GM03348 (cell line): Measurements from ENCODE around the gene FNDC3B.

Experiments
- DNase-seq: peaks from one replicate; pipeline ENCODE4 v3.0.0; 2012; ENCODE audit warnings: low spot score

Gene FNDC3B

DNA sequence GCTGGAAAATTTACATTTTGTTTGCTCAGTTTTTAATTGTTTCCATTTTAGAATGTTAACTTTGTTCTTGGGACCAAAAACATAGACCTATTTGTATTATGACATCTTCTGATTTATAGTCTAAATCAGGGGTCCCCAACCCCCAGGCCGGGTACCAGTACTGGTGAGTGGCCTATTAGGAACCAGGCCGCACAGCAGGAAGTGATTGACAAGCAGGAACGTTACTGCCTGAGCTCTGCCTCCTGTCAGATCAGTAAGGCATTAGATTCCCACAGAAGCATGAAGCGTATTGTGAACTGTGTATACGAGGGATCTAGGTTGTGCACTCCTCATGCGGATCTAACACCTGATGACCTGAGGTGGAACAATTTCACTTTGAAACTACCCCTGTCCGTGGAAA is 357.0 kb downstream of the FNDC3B start:
- no peak for DNase-seq

DNA sequence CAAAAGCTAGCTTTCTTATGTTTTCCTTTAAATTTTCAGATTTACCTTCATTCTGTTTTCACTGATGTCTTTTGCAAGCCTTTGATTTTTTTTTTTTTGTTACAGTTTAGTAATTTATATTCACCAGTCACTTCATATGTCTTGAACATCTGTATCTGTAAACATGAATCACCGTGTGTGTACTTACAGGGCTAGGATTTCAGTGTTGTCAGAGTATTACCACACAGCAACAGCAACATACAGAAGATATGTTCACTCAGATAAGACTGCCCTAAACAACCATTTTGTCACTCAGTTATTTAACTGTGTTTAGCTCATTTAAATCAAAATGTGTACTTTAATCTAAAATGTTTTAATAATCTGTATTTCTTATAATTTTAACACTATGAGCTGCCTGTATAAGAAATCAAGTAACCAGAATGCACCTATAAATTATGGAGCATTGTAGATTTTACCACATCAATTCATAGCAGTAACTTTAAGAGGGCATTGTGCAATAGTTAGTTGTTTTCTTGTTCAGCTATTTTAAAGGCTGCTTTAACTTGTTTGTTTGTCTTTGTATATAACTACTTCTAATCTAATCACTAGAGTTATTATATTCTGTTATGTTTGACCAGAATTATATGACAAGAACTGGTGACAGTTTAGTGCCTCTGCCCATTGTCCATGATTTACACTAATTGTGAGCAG is 358.5 kb downstream of the FNDC3B start:
- no peak for DNase-seq

DNA sequence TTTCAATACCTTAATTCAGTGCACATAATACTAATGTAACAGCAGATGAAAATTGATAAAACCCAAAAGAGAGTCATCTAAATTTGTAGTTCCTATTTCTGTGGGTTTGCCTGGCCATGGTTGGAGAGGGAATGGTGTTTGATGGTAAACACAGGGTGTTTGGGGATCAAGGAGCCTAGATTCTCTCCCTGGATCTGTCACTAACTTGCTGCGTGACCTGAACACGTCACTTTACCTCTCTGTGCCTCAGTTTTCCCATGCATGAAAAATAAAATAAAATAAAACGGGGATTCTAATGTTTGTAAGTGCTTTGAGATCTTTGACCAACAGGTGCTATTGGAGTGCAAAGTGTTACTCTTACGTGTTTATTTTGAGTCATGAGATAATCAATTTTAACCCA is 359.1 kb downstream of the FNDC3B start:
- DNase-seq = no peak

DNA sequence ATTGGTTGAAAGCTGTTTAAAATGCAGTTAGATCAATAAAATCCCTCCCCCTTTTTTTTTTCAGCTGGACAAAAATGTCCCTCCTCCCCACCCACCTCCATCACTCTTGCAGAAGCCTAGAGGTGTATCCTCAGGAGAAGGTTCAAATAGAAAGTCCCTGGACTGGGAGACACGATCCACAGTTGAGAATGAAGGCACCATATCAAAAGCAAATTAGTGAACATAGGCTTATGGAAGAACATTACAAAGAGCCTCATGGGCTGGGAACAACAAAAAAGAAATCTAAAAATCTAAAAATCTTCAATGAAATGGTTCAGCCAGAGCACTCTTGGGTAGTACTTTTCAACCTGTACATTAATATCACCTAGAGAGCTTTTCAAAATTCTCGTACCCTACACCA is 362.7 kb downstream of the FNDC3B start:
- DNase-seq = no peak

DNA sequence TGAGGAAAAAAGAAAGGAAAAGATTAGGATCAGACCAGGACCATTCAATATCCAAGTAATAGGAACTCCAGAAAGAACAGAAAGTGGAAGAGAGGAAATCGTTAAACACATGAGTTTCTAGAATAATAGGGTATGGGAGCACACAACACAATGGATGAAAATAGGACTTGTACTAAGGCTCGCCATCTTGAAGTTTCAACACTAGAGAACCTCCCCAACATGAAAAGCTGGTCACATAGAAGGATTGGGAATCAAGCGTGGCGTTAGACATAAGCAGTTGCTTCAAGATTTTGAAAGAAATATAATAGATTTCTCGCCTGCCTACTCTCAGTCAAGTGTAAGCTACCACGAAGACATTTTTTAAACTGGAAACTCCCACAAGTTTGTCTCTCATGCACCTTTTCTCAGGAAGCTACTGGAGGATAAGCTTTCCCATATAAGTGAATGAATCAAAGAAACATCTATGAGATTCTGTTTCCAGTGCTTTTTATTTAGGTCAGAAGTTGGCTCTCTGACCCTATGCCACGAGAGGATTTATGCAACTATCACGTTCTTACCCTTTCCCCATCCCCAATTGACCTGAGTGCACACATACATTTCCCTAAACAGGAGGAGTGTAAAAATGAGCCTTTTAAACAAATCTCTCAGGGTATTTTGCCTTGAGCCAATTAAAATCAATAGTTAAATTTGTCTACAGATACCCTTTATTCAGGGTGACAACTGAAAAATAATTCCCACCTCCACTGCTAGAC is 363.7 kb downstream of the FNDC3B start:
- no peak for DNase-seq

DNA sequence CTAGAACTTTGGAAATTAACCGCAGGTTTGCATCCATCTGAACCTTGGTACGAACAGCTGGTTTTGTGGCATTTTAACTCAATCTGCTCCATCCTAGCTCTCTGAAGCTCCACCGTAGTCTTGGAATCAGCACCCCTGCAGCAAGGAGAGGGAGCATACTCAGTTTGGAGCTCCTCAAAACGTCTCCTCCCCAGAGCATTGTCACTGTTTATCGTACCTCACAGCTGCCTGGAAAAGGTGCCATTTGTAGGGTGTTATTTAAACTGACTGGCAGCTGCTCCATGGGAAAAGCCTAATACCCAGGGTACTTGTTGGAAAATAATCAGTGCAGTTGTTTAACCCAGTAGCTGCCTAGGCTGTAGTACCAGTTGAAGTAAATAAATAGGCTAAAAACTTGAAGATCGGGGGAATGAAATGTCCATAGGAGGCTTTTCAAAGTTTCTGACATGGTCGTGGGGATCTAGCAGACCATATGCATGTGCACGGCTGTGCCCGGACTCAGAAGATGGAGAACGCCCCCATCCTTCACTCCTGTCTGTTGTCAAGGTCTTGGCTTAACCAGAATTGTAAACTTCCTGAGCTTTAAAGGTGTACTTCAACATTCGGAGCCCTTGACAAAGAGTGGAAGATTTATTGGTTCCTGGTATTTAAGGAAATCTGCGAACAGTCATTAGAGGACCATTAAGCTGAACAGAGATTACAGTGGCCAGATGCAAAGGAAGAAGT is 365.0 kb downstream of the FNDC3B start:
- DNase-seq = no peak

DNA sequence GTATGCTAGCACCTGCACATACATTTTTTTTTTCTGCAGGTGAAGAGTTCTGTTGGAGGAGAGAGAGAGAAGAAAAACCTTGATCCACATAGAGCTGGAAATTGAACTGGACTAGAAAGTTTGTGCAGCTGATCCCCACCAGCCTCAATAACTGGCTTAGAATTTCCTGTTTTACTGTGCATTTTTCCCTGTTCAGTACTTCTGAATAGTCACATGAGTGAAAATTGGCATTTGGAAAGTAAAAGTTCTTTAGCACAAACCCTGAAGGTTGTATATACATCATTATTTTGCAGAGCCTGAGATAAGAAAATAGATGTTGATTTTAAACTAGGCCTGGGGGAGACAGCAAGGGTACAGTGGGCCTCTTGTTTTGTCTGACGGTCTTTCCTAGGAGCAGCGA is 366.5 kb downstream of the FNDC3B start:
- no peak for DNase-seq

DNA sequence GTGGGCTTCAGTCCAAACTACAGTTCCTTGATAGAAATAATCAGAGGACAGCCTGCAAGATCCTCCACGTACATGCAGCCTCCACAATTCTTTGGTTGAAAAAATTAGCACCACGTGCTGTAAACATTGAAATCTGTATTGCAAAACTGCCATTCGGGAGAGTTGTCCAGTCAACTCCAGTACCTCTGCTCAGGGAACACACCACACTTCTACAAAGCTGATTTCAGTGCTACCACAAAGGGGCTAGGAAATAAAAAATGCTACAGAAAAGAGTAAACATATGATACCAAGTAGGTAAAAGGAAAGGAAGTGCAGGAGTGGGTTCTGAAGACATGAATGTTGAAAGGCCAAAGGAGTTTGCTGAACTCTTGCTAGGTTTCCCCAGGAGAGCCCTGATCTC is 368.5 kb downstream of the FNDC3B start:
- DNase-seq = no peak

DNA sequence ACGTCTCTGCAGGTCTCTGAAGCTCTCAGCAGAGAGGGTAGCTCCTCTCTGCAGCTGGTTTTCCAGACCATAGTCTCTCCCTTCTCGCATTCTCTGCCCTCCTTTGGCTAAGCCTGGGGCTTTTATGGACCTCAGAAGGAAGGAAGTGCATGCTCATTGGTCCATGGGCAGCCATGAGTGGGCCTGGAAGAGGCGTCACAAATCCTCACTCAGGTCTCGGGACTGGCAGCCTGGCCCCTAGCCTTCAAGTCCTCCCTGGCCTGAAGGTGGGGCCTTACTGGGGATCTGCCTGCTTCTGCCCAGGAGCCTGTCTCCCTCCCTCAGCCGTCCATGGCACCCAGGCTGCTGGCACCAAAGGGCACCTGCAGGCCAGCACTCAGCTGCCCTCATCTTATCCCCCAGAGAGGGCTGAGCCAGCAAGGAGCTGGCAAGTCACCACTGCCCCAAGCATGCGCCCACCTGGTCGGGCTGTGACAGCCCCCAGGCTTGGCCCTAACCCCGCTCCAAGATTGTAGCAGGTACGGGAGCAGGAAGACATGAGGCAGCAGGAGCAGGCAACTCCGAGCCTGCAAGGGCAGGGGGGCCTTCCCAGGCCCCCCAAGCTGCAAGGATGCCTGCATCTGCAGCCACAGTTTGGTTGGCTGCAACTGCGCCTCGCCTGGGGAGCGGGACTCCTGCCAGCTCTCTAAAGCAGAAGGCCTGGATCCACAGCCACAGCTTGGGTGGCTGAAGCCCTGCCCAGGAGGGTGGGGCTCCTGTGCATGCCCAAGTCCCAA is 371.5 kb downstream of the FNDC3B start:
- DNase-seq = no peak

DNA sequence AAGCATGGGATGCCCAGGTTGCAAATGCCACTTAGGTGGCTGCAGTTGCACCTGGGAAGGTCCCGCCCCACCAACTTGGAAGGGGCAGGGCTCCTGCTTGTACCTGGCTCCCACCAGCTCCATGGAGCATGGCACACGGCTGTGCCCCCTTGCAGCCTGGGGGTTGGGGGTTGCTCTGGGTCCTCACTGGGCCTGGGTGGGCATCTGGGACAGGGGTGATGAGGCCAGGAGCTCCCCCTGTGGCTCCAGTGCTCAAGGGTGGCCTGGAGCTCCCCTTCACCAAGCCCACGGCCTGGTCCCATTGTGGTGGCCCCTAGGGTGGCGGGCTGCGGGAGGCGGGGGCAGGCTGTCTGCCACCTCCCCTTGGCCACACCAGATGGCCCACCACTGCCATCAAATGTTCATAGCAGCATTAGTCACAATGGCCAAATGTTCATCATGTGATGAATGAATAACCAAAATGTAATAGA is 372.1 kb downstream of the FNDC3B start:
- DNase-seq = no peak

DNA sequence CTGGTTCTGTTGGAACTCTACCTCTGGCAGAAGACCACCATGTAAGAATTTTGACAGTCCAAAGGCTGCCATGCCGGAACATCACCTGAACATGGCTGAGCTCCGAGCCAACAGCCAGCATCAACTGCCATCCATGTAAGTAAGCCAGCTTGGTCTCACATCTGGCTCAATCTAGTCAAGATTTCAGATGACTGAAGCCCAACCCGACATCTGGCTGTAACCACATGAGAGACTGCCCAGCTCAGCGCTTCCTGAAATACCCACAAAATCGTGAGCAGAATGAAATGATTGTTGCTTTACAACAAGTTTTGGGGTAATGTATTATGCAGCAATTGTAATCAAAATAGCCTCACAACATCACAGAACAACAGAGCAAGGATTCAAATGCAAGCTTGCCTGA is 375.9 kb downstream of the FNDC3B start:
- no peak for DNase-seq

DNA sequence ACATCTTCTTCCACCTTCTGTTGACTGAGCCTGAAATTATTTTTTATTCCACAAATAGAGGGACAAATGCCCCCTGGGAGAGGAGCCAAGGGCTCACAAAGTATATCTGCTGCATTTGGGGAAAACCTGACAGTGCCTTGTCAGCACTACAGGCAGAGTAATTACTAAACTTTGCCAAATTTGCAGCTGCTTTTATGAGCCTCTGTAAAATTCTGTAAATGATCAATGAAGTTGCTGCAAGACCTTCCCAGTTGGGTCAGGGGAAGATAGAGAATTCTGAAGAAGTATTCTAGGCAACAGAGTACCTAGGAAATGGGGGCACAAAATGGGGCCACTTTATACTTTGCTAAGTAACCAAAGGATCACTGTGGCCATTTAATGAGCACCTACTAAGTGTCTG is 398.3 kb downstream of the FNDC3B start:
- no peak for DNase-seq

DNA sequence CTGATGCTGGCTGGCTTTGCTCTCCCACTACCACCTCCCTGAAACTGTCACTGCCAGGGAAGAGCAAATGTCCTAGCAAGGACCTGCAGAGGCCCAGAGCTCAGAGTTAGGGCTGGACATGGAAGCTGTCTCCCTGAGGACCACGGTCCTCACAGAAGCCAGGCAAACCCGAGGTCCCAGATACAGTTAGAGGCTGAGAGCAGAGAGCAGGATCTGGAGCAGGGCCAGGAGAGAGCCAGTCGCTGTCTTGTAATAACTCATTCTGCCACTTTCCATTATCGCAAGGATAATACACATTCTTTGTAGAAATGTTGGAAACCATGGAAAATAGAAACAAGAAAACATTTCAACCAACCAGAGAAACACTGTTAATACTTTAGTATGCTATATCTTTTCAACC is 398.8 kb downstream of the FNDC3B start:
- no peak for DNase-seq

DNA sequence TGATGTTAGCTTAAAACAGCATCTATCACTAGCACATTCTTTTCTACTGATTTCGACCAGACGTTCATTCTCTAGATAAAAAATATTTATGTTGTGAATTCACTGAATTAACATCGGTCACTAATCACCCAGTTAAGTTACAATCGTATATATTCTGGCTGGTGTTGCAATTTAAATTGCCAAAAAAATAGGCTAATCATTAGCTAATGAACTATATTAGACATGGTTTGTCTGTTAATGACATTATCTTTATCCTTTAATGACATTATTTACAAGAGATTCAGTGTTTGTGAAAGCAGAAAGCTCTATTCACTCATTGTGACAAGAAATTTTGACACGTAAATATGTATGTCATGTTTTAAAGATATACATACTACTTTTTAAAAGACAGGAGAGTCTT is 402.2 kb downstream of the FNDC3B start:
- DNase-seq = no peak

DNA sequence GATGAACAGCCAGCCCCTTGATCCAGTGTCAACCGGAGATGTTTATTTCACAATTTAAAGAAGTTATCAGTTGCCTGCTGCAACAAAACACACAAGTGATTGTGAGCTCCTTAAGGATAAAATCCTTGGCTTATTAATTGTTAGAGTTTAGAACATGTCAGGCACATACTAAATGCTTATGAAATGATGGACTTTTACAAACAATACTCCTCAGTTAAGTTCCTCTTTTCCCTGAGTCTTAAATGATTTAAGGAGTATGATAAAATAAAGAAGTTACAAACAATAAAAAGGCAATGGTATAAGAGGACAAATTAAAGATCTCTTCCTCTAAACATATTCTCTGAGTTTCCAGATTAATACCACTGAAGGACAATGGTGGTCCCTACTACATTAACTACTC is 403.2 kb downstream of the FNDC3B start:
- no peak for DNase-seq

DNA sequence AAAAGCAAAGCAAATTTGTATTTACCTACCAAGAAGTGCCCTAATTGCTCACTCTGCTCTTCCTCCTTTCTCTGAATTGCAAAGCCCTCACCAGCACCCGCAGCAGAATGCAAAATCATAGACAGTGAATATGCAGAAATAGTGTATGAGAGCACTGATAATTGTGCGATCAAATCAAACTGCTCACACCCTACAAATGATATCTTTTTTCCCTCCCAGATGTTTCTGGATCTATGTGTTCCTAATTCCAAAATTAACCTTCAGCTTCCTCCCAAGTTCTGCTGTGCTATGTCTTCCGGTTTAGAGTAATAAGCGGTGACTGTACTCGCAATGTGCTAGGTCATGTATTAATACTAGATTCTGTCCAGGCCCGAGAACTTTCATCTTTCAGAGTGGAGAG is 405.4 kb downstream of the FNDC3B start:
- no peak for DNase-seq

DNA sequence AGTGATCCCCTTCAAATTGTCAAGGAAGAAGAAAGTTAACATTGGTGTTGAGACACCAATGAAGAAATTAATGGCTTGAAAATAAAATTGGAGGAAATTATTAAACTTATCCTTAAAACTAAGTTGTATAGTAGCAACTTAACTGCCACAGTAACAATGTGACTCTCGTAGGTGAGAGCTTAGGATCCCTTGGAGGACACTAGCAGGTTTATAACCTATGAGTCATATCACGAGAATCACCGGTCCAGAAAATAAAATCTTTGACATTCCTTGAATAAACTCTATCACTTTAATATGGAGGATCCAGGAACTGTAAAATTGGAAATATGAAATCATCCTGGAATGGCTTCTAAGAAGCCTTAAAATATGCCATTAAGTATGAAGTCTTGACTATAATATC is 406.8 kb downstream of the FNDC3B start:
- no peak for DNase-seq

DNA sequence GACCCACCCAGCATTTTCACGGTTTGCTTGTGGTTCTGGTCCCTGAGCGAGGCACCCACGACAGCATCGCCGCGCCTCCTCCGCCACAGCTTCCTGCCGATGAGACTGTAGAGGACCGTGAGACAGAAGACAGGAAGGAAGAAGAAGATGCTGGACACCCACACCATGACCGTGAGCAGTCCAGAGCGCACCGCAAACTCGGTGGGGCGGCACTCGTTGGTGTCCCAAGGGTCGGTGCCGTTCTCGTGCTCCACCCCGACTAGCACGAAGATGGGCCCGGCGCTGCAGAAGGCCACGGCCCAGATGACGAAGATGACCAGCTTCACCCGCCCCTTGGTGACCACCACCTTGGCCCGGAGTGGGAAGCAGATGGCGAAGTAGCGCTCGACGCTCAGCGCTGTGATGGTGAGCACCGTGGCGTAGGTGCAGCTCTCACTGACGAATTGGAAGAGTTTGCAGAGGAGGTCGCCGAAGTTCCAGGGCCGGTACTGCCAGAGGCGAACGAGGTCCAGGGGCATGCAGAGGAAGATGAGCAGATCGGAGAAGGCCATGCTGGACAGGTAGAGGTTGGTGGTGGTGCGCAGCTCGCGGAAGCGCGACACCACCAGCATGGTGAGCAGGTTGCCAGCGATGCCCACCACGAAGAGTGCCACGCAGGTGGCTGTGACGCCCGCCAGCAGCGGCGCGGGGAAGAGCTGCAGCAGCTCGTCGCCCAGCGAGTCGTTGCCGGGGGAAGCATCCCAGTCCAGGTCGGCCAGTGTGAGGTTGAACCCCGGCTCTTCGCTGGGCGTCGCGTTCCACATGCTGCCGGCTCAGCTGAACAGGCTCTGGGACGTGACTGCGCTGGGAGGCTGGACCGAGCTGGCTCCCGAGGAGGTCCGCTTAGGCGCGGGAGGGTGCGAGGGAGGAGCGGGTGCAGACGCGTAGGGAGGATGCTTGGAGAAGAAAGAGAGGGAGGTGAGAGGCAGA is 408.5 kb downstream of the FNDC3B start, which contains the start of gene GHSR:
Gene GHSR, minus strand, starts transcription at position 846 of the 969 bp plus-strand sequence. Its CDS starts 43 bp downstream, at position 803.
- peak; percentile 10 for DNase-seq

DNA sequence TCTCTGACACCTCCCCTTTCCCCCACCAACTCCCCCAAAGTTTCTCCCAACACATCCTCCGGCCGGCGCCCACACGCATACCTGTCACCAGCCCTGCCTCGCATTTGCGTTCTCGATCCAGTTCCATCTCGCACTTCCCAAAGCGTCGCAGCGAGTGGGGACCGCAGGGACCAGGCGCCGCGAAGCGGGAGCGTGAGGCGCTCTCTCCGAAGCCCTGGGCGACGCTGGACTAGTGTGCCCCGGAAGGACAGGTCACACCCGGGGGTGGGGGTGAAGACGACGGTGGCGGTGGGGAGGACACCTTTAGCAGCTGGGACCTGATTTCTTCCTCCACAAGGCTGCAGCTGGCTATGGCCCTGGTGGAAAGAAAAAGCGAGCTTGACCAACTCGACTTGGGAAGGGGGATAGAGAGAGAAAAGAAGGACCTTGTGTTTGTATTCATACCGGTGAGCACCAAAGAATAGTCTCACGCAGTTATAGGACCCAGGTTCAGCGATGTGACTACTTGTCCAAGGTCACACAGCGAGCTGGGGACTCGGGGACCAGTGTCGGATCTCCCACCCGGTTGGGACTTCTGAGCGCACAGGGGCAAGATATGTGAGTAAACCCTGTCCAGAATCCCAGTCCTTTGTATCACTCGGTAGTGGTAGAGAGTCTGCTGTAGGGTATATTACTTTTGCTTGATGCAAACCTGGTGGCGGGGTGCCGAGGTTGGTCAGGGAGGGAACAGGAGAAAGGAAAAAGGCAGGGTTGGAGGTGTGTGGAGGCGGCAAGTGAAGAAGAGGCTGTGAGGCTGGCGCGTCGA is 409.5 kb downstream of the FNDC3B start:
- peak; percentile 7 for DNase-seq
